PFSK-1 (cell line): ENCODE results near the gene DENND2D.

Experiments used
- SIN3A ChIP-seq: IDR thresholded peaks from 2 replicates; pipeline ENCODE4 v1.6.1; 2012; ENCODE audit warnings: mild to moderate bottlenecking, low read length, moderate library complexity, borderline replicate concordance; ENCODE audit not compliant: insufficient read depth
- TAF1 ChIP-seq: IDR thresholded peaks from 2 replicates; pipeline ENCODE4 v1.6.1; 2012; ENCODE audit warnings: low read length, control low read depth, borderline replicate concordance; ENCODE audit not compliant: insufficient read depth

- TF ChIP-seq SIN3A (no peak), TAF1 (no peak)
Observed at GRCh38 chr1:111141245-111142220, 58.9 kb downstream of the DENND2D start.
